K562 (cell line): ENCODE measurements around the gene TMEM245. TPM values are rescaled to one million over a fixed set of nuclear protein-coding genes. Genes with fewer than 3 reads are reported as not detected.

ENCODE experiments used
- ELF2 ChIP-seq: fragments of 250-450 bp; sonication (Bioruptor Pico); IDR thresholded peaks from 2 replicates; pipeline ENCODE4 v1.5.0; 2021; ENCODE audit warnings: mild to moderate bottlenecking
- EZH2 ChIP-seq: IDR thresholded peaks from 2 replicates; pipeline ENCODE4 v1.6.1; 2012; ENCODE audit warnings: low read depth, mild to moderate bottlenecking, inconsistent platforms, low read length, borderline replicate concordance
- FOXJ2 ChIP-seq: fragments of 200-800 bp; sonication (Bioruptor generic); IDR thresholded peaks from 2 replicates; pipeline ENCODE4 v1.6.1; 2016; ENCODE audit warnings: missing genetic modification characterization, missing compliant biosample characterization
- GABPB1 ChIP-seq: sonication (generic); formaldehyde crosslinking; IDR thresholded peaks from 2 replicates; pipeline ENCODE4 v1.8.0; 2022; ENCODE audit warnings: mild to moderate bottlenecking, missing genetic modification reagents
- HDAC3 ChIP-seq: fragments of 450-650 bp; IDR thresholded peaks from 2 replicates; pipeline ENCODE4 v1.6.1; 2018; ENCODE audit warnings: borderline replicate concordance, mild to moderate bottlenecking, moderate library complexity; ENCODE audit not compliant: partially characterized antibody
- MEIS2 ChIP-seq: fragments of 450-650 bp; IDR thresholded peaks from 2 replicates; pipeline ENCODE4 v1.6.1; 2014; ENCODE audit warnings: mild to moderate bottlenecking; ENCODE audit not compliant: partially characterized antibody
- NUFIP1 ChIP-seq: fragments of 450-650 bp; IDR thresholded peaks from 2 replicates; pipeline ENCODE4 v1.6.1; 2018; ENCODE audit not compliant: partially characterized antibody
- SIRT6 ChIP-seq: IDR thresholded peaks from one replicate; pipeline ENCODE4 v1.6.1; 2012; ENCODE audit warnings: low read depth, mild to moderate bottlenecking, control low read depth, inconsistent platforms, low read length, moderate library complexity
- SMC3 ChIP-seq: conservative IDR thresholded peaks from 2 replicates; pipeline ENCODE4 v1.6.1; 2011; ENCODE audit warnings: low read depth, low read length, improper control_type of control experiment; ENCODE audit not compliant: insufficient read depth
- SPI1 ChIP-seq: IDR thresholded peaks from 2 replicates; pipeline ENCODE4 v1.6.1; 2011; ENCODE audit warnings: low read depth, low read length, control low read depth, borderline replicate concordance
- SREBF1 ChIP-seq: fragments of 150-350 bp; IDR thresholded peaks from 2 replicates; pipeline ENCODE4 v1.6.1; 2014; ENCODE audit warnings: antibody characterized with exemption, low read depth, low read length, borderline replicate concordance
- TCF7L2 ChIP-seq: fragments of 150-350 bp; IDR thresholded peaks from 2 replicates; pipeline ENCODE4 v1.6.1; 2016; ENCODE audit warnings: low read depth, mild to moderate bottlenecking, low read length, moderate library complexity
- ZBTB7A ChIP-seq: IDR thresholded peaks from 2 replicates; pipeline ENCODE4 v1.6.1; 2011; ENCODE audit warnings: low read depth, mild to moderate bottlenecking, low read length, moderate library complexity, borderline replicate concordance; ENCODE audit not compliant: control insufficient read depth
- ZNF232 ChIP-seq: sonication (generic); formaldehyde crosslinking; IDR thresholded peaks from 2 replicates; pipeline ENCODE4 v1.8.0; 2022; ENCODE audit warnings: mild to moderate bottlenecking, missing genetic modification reagents
- ZNF583 ChIP-seq: fragments of 250-450 bp; sonication (Bioruptor Pico); IDR thresholded peaks from 2 replicates; pipeline ENCODE4 v1.4.0; 2020
- ZNF586 ChIP-seq: fragments of 450-650 bp; formaldehyde crosslinking; conservative IDR thresholded peaks from 2 replicates; pipeline ENCODE4 v1.4.0; 2020; ENCODE audit warnings: mild to moderate bottlenecking, moderate library complexity
- polyA plus RNA-seq, 8 experiments: library from polyadenylated mRNA; depleted of rRNA in 4 of 8; stranded (reverse) in 5 of 8; unstranded in 3 of 8; fragments of >200 nt; fragmentation: Nextera tagmentation in 2 of 8; fragmentation: Illumina TruSeq in 1 of 8; extraction: Ambion mirVana in 2 of 8; extraction: Trizol in 1 of 8; gene quantifications; 2 replicates each; pipeline versions ENCODE4 v1.2.1 to v1.2.3, GENCODE V29; 2011 to 2014; ENCODE audit warnings: inconsistent platforms in 1 of 8, missing spikeins in 1 of 8
- total RNA-seq, 7 experiments: library from RNA; depleted of rRNA in 6 of 7; stranded (reverse); fragments of >200 nt in 6 of 7; fragmentation: Illumina TruSeq in 2 of 7; extraction: Trizol in 2 of 7; gene quantifications; 2 replicates each; pipeline versions ENCODE4 v1.2.1 to v1.2.3, GENCODE V29; 2011 to 2021; ENCODE audit warnings: low replicate concordance in 1 of 7

The TMEM245 gene
- total and polyA plus RNA-seq, 9 of the 15 experiments (the other 6 are each of a cell fraction or from before 2014, with no cell fraction given) = 8.5 to 43.2 (median 24.3) TPM

DNA sequence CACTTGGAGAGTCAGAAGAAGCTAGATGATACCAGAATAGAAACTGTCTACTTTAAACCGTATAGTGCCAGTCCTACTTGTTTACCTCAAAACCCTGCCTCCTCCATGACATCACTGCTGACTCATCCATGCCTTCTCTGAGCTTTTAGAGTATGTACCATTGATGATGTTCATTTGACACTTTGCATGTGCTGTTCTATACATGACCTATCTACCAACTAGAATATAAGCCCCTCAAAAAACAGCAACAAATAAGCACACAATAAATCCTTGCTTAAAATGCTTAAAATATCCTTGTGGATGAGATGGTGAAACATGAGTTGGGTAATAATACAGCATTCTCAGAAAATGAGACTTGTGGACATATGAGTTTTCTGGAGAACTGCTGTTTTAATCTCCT lies 109.0 kb downstream of the TMEM245 start (continued):
- TF ChIP-seq SPI1 (no peak), HDAC3 (no peak), MEIS2 (peak; percentile 19), ZBTB7A (no peak), FOXJ2 (tag) (peak; percentile 70; the same call in 1 of the 2 replicates), ZNF232 (CRISPR knock-in tag) (no peak), SIRT6 (no peak), ELF2 (CRISPR knock-in tag) (no peak), NUFIP1 (no peak), EZH2 (no peak), SREBF1 (no peak), ZNF586 (no peak), GABPB1 (CRISPR knock-in tag) (no peak), ZNF583 (CRISPR knock-in tag) (no peak), SMC3 (no peak), TCF7L2 (no peak)
